SK-N-MC (cell line): Measurements from ENCODE around the gene PRKAR1B.

Experiments
- EZH2 ChIP-seq: fragments of 200-600 bp; sonication (generic); IDR thresholded peaks from one replicate; pipeline ENCODE4 v1.6.1; 2017; ENCODE audit warnings: antibody characterized with exemption
- FOXP2 ChIP-seq: optimal IDR thresholded peaks from 2 replicates; pipeline ENCODE3; 2011; ENCODE audit warnings: mild to moderate bottlenecking, moderate library complexity; ENCODE audit not compliant: insufficient read depth; ENCODE audit errors: extremely low read length, control extremely low read depth
- POLR2AphosphoS5 ChIP-seq: IDR thresholded peaks from 2 replicates; pipeline ENCODE4 v1.6.1; 2012; ENCODE audit warnings: mild to moderate bottlenecking, low read depth, low read length, borderline replicate concordance

- no peak for TF ChIP-seq POLR2AphosphoS5
- no peak for TF ChIP-seq EZH2
- no peak for TF ChIP-seq FOXP2
These were observed 91.9 kb downstream of the PRKAR1B start for GRCh38 chr7:635227-635626.
